NOMO-1 treated with DMSO at 0.1 percent for 48 hours (cell line): ENCODE data around the gene KCNE4.

Source experiments
- DNase-seq: peaks from one replicate; lab custom pipeline; 2025; ENCODE audit not compliant: unreplicated experiment; lab: John Stamatoyannopoulos, UW

The KCNE4 gene

GRCh38 chr2:223051693-223052289, at the start of gene KCNE4:
Gene KCNE4 (plus strand): TSS chr2:223052190. CDS start chr2:223052831, 641 bp downstream.
- no peak for DNase-seq

DNA sequence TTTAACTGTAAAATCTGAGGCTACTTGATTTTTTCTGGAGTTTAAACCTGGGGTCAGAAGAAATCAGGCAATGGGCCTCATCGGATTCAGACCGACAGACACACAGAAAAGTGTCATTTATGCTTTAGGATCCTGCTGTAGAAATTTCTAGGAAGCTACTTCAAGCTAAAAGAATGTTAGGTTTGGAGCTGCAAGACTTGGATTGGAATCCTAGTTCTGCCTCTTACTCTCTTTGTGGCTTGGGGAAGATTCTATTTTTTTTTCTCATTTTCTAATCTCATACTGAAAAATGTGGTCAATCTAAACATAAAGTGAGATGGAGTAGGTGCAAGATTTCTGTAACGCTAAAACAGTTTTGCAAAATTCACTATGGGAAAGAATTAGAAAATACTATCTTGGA, 48.8 kb upstream of the KCNE4 start:
- DNase-seq: no peak

DNA sequence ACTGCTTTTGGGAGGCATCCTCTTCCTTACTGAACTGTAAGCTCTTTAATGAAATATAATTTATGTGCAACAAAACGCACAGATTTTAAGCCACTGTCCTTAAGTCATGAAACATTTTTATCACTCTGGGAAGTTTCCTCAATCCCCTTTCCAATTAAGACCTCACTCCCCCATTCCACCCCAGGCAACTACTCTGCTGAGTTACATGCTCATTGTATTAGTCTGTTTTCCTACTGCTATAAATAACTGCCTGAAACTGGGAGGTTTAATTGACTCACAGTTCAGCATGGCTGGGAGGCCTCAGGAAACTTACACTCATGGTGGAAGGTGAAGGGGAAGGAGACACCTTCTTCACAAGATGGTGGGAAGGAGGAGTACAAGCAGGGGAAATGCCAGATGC, 46.5 kb upstream of the KCNE4 start:
- no peak for DNase-seq

DNA sequence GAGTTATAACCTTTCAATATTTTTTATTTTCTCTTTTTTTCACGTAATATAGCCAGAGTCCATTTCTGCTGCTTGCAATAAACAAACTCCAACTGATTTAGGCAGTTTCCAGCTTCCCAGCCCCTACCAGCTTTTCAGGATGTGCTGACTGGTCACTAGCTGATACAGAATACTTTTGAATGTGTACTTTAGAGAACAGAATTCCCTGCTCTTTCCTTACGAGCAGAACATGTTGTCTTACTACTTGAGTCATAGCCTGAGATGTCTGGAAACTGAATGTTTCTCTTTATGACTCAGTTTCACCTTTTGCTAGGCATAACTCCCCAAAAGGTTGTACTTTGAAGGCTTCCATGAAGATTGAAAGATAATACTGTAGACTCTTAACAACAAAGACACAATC, 44.5 kb upstream of the KCNE4 start:
- no peak for DNase-seq

GRCh38 chr2:223008162-223008561, 43.8 kb upstream of the KCNE4 start:
- DNase-seq: no peak

DNA sequence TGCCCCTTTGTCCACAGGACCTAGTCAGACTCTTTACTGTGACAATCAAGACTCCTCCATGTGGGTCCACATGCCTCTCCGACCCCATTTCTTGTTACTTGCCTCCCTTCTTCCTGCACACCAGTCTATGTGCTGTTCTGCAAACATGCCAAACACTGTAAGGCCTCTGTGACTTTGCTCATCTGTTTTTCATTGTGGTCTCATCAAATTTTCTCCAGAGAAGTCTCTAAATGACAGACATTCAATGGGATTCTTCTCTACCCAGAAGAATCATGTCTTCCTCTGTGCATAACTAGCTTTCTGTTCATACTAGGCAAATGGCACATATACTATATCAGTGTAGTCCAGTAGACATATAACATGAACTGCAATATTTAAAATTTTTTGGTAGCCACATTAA, 43.0 kb upstream of the KCNE4 start:
- DNase-seq: no peak

GRCh38 chr2:223010641-223011040, 41.3 kb upstream of the KCNE4 start:
- DNase-seq: no peak

GRCh38 chr2:223012291-223012690, 39.7 kb upstream of the KCNE4 start:
- no peak for DNase-seq

DNA sequence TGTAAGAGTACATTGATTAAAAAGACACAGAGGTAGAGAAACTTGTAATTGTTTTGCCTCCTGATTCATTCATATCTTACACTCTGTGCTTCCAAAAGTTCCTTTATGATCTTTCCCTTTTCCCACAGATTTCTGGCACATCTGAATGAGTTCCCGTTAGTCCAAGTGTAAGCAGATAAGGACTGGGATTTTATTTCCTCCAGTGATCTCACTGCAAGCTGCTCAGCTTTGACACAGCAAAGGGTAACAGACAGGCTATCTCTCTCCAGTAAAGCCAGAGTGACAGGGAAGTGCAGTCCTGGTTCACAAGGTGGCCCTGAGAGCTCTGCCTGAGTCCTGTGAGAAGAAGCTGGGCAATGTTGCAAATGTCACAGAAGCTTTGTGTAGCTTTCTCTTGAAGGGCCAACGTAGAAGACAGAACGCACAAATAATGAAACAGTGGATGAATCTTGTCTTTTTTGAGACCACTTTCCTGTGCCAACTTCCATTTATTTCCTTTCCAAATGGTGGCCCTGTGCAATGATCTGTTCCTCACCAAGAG, 32.5 kb upstream of the KCNE4 start:
- DNase-seq: no peak

GRCh38 chr2:223019987-223020717, 31.8 kb upstream of the KCNE4 start:
- DNase-seq: no peak

DNA sequence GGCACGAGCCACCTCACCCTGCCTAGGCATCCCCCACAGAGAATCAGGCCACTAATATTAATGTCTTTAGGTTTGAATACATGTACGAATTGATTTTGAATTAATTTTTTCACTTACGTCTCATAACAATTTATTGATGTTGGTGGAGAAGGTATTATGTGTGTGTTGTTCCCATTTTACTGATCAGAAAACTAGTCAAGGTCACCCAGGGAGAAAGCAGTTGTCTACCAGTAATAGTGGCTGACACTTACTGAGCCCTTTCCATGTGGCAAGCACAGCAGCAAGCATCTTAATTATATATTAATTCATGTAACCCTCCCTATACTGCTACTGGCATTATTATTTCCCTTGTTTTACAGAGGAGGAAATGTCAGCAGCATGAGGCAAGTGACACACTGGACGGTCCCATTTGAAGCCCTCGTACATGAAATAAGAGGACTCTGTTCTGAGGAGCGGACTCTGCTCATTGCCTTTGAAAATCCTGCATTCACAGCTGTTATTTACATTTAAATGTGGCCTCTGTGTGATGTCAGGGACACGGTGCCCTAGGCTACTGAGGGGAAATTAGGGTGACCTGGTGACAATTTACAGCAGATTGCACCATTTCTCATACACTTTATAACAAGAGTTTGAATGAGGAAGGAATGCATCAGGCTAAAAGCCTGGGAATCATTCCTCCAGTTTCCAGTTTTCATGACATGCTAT, 30.9 kb upstream of the KCNE4 start:
- DNase-seq: no peak

- DNase-seq: no peak
Measured at GRCh38 chr2:223026357-223027110, 25.5 kb upstream of the KCNE4 start.

- DNase-seq: no peak
Measured at GRCh38 chr2:223027442-223027841, 24.5 kb upstream of the KCNE4 start.

- no peak for DNase-seq
Measured at GRCh38 chr2:223029287-223029686, 22.7 kb upstream of the KCNE4 start.

DNA sequence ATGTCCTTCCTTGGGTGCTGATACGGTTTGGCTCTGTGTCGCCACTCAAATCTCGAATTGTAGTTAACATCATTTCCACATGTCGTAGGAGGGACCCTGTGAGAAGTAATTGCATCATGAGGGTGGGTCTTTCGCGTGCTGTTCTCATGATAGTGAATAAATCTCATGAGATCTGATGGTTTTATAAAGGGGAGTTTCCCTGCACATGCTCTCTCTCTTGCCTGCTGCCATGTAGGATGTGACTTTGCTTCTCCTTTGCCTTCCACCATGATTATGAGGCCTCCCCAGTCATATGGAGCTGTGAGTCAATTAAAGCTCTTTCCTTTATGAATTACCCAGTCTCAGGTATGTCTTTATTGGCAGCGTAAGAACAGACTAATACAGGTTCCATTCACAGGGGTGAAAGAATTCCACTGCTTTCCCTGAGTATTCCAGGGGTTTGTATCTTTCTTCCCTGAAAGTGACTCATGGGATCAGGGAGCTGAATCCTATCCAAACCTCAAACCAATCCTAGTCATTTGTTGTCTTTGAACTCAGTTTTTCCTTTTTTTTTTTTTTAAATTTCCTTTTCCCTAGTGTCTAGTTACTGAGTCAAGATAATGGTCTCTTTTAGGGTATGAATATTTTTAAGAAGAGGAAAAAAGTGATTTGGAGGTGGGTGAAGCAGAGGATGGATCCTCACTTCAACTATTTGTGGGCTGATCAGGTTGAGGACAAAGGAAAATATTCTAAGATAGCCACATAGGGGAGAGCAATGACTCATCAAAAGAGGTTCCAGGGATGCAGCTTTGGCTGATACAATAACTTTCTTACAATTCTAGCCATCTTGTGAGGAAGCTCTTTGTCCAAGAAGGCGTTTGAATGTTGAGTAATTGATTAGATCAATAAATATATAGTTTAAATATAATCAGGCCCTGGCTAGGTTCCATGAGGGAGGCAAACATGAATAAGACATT, 19.5 kb upstream of the KCNE4 start:
- DNase-seq: no peak

GRCh38 chr2:223034221-223034975, 17.6 kb upstream of the KCNE4 start:
- no peak for DNase-seq

- no peak for DNase-seq
Measured at GRCh38 chr2:223036790-223037444, 15.1 kb upstream of the KCNE4 start.

GRCh38 chr2:223037445-223037800, 14.6 kb upstream of the KCNE4 start:
- no peak for DNase-seq

GRCh38 chr2:223039618-223040017, 12.4 kb upstream of the KCNE4 start:
- no peak for DNase-seq
